ENCODE results near the gene C2orf15. TPM values are rescaled to one million over a fixed set of nuclear protein-coding genes. Genes with fewer than 3 reads are reported as not detected.

The C2orf15 gene
- total RNA-seq, 3 donors from 2014 or later: 1.3 to 3.6 (median 3.5) TPM

DNA sequence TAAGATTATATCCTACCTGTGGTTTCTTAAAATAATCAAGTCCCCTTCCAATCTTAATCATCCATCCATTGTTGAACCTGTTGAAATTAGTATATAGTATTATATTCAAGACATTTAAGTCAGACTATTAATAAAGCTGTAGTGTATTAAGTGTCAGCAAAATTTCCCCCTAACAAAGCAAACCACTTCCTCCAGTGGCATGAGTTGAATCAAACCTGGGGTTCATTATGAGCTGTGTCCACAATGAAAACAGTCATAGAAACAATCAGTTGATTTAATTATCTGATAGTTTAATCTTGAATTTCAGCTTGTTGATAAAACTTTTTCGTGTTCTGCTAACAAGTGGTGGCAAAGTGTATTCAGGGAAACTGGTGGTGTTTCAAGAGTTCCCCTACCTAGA is 28.0 kb downstream of the C2orf15 start:
- TF ChIP-seq, protein P1, sequence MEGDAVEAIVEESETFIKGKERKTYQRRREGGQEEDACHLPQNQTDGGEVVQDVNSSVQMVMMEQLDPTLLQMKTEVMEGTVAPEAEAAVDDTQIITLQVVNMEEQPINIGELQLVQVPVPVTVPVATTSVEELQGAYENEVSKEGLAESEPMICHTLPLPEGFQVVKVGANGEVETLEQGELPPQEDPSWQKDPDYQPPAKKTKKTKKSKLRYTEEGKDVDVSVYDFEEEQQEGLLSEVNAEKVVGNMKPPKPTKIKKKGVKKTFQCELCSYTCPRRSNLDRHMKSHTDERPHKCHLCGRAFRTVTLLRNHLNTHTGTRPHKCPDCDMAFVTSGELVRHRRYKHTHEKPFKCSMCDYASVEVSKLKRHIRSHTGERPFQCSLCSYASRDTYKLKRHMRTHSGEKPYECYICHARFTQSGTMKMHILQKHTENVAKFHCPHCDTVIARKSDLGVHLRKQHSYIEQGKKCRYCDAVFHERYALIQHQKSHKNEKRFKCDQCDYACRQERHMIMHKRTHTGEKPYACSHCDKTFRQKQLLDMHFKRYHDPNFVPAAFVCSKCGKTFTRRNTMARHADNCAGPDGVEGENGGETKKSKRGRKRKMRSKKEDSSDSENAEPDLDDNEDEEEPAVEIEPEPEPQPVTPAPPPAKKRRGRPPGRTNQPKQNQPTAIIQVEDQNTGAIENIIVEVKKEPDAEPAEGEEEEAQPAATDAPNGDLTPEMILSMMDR (IDR thresholded peaks at IDR 0.05): no peak
- H3K4me3 ChIP-seq: no peak overlapping the region
- intact Hi-C loops (cut with DNase I, micrococcal nuclease): no loop called here
- DNase-seq: no peak
- H3K4me1 ChIP-seq (ENCODE audit: low read depth): no peaks in the 10 kb centered on the region
- no peaks in the 10 kb centered on the region for H3K9me3 ChIP-seq
- no peak for ATAC-seq
- H3K36me3 ChIP-seq (ENCODE audit: low read depth): no peaks in the 10 kb centered on the region

DNA sequence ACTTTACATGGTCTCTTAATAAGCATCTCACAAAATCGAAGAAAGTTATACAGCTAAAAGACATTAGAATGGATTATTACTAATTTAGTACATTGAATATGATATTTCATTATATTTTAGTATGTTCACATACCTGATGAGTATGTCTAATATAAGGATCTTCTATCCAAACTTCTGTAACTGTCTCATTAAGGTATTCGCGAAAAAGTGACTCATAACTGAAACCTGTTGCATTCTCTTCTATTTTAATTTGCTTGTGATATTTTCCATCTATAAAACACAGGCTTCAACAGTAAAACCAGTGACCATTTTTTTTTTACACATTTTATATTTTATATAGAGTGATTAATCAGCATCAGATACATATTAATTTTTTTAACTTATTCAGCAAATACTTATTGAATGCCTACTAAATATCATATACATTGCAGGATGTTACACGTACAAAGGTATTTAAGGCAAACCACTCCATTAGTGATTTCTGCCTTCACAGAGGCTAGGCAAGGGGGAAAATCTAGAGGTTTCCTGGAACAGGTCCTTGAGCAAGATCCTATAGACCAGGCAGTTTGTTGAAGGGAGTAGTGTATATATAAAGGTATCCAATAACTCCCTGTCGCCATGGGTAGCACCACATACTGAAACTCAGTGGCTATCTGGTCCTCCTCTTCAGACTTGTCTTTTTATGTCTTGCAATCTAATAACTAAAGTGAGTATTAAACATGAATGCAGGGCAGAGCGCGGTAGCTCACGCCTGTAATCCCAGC is 30.1 kb downstream of the C2orf15 start:
- no peak for ATAC-seq
- H3K4me3 ChIP-seq: no peak overlapping the region
- no peaks in the 10 kb centered on the region for H3K36me3 ChIP-seq (ENCODE audit: low read depth)
- no peaks in the 10 kb centered on the region for H3K9me3 ChIP-seq
- TF ChIP-seq, protein P1 (IDR thresholded peaks at IDR 0.05): no peak
- intact Hi-C loops (cut with DNase I, micrococcal nuclease): no loop called here
- DNase-seq: no peak
- H3K4me1 ChIP-seq (ENCODE audit: low read depth): no peaks in the 10 kb centered on the region

DNA sequence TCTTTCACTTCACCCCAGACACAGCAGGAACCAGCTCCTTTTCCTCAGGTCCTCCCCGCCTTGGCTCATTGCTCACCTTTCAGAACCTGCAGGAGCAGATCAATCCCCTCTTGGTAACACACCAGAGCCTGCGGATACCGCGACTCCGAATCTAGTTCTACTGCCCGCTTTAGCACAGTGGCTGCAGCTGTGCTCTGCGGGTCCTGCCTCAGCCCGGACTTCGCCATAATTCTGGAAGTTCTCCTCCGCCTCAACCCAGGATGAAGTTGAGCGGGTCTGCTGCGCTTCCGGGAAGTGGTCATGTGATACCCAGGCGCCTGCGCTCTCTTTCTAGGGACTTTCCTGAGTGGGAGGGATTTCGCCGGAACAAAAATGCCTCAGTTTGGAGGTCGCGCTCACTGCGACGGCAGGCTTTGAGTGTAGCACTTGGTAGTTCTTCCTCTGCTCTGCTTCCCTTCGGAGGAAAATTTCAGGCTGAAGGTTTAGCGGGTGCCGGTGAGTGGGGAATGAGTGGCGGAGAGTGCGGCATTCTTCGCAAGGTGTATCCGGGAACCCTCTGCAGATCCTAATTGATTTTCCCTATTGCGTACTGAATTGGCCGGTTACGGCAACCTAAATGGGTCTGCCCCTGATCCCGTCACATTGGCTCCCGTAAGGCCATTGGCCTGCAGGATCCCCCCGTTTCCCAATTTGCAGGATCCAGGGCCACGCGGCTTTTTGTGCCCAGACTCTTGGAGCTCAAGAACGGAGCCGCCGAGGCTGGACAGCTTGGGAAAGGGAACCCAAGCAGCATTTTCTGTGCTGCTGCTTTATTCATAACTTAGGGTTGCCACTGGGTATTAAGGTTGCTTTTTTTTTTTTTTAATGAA is 39.5 kb downstream of the C2orf15 start, which contains the start of the genes MITD1 and MRPL30:
TSS of gene MITD1 (minus strand) at position 304 of the 869 bp plus-strand sequence. CDS start at position 227, 77 bp downstream.
TSS of gene MRPL30 (plus strand) at position 430 of the 869 bp plus-strand sequence. CDS start 5,020 bp downstream, outside the sequence.
- no peaks in the 10 kb centered on the region for H3K36me3 ChIP-seq (ENCODE audit: low read depth)
- TF ChIP-seq, protein P1 (IDR thresholded peaks at IDR 0.05): no peak
- peak within 1 kb of the TSS; percentile 56 for H3K4me3 ChIP-seq
- DNase-seq: peak; percentile 92 to 93 (median 93)
- intact Hi-C loops (cut with DNase I, micrococcal nuclease): no loop called here
- peaks cover 24% of the 10 kb centered on the region for H3K4me1 ChIP-seq (ENCODE audit: low read depth)
- H3K9me3 ChIP-seq: no peaks in the 10 kb centered on the region
- ATAC-seq: peak; percentile 99

DNA sequence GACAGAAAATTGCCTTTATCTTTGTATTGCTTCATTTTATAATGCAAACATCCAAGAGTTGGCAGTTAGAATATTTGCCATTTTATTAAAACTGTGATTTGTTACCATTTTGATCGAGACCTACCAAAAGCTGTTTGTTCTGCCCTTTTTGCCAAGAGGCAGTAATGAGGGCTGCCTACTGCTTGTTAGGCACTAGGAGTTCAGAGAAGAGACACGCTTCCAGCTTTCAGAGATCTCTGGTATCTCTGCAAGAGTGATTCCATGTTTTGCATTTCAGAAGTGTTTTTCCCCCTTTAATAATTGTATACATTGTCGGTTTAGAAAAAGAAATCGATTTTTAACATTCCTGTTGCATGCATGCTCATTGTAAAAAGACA is 40.1 kb downstream of the C2orf15 start:
- DNase-seq (no peak), ATAC-seq (no peak)
- H3K4me3 ChIP-seq: peak overlapping the region; percentile 56
- intact Hi-C loops (cut with DNase I, micrococcal nuclease): no loop called here
- H3K4me1 ChIP-seq (ENCODE audit: low read depth): peaks cover 24% of the 10 kb centered on the region
- H3K9me3 ChIP-seq: no peaks in the 10 kb centered on the region
- H3K36me3 ChIP-seq (ENCODE audit: low read depth): no peaks in the 10 kb centered on the region
- TF ChIP-seq, protein P1 (IDR thresholded peaks at IDR 0.05): no peak

DNA sequence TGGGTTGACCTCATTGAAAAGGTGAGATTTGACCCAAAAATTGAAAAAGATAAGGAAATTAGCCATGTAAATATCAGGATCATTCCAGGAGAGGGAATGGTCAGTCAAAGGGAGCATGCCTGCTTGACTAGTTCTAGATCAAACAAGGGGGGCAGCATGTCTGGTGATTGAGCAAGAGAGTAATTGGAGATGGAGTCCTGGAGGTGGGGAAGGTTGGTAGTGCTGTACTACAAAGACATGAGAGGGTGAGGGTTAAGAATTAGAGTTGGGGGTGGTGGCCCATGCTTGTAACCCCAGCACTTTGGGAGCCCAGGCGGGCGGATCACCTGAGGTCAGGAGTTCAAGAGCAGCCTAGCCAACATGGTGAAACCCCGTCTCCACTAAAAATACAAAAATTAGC is 41.5 kb downstream of the C2orf15 start:
- DNase-seq: no peak
- peaks cover 24% of the 10 kb centered on the region for H3K4me1 ChIP-seq (ENCODE audit: low read depth)
- no peaks in the 10 kb centered on the region for H3K9me3 ChIP-seq
- intact Hi-C loops (cut with DNase I, micrococcal nuclease): no loop called here
- TF ChIP-seq, protein P1 (IDR thresholded peaks at IDR 0.05): no peak
- ATAC-seq: no peak
- no peaks in the 10 kb centered on the region for H3K36me3 ChIP-seq (ENCODE audit: low read depth)
- no peak overlapping the region for H3K4me3 ChIP-seq

All from mucosa of descending colon (tissue), 3 donors.